NCI-H460 (cell line): Measurements from ENCODE around the gene PTX3. TPM values are rescaled to one million over a fixed set of nuclear protein-coding genes. Genes with fewer than 3 reads are reported as not detected.

Source experiments
- DNase-seq: peaks from one replicate; pipeline ENCODE4 v3.0.0-alpha.2; 2016; ENCODE audit warnings: low read depth; ENCODE audit errors: extremely low read depth
- polyA plus RNA-seq: library from polyadenylated mRNA; depleted of rRNA; stranded (reverse); fragments of >200 nt; gene quantifications from 2 replicates; pipeline ENCODE4 v1.2.3, GENCODE V29; 2014; cell fraction: nucleus; rRNA removed
- total RNA-seq: library from RNA; depleted of rRNA; stranded (reverse); fragments of >200 nt; shearing (Covaris generic); gene quantifications from 2 replicates; pipeline ENCODE4 v1.2.3, GENCODE V29; 2014; rRNA removed

The PTX3 gene
- total RNA-seq: 16.1 and 23.8 TPM in 2 replicates
- 3.8 and 10.2 TPM in 2 replicates for polyA plus RNA-seq

DNA sequence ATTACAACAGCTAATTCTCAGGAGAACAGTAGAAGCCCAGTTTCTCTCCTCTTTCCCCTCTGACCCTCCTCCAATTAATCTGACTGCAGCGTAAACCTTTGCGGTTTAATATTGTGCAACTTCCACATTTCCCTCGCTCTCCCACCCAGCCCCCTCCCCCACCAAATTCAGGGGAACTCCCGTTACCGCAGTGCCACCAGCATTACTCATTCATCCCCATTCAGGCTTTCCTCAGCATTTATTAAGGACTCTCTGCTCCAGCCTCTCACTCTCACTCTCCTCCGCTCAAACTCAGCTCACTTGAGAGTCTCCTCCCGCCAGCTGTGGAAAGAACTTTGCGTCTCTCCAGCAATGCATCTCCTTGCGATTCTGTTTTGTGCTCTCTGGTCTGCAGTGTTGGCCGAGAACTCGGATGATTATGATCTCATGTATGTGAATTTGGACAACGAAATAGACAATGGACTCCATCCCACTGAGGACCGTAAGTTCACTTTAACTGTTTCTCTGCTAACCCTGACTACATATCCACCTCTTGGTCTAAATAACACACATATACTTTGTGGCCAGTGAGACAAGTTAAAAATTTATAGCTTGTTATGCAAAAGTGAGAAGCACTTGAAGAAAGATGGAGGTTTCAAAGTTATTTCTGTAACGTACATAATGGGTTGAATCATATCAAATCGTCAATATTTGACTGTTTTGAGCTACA, at the start of gene PTX3:
Gene PTX3, plus strand, starts transcription at position 268 of the 709 bp plus-strand sequence. Its CDS starts 84 bp downstream, at position 352.
- DNase-seq: no peak

GRCh38 chr3:157387708-157388435, 48.8 kb upstream of the PTX3 start:
- no peak for DNase-seq

GRCh38 chr3:157388976-157389375, 47.7 kb upstream of the PTX3 start:
- DNase-seq: no peak

DNA sequence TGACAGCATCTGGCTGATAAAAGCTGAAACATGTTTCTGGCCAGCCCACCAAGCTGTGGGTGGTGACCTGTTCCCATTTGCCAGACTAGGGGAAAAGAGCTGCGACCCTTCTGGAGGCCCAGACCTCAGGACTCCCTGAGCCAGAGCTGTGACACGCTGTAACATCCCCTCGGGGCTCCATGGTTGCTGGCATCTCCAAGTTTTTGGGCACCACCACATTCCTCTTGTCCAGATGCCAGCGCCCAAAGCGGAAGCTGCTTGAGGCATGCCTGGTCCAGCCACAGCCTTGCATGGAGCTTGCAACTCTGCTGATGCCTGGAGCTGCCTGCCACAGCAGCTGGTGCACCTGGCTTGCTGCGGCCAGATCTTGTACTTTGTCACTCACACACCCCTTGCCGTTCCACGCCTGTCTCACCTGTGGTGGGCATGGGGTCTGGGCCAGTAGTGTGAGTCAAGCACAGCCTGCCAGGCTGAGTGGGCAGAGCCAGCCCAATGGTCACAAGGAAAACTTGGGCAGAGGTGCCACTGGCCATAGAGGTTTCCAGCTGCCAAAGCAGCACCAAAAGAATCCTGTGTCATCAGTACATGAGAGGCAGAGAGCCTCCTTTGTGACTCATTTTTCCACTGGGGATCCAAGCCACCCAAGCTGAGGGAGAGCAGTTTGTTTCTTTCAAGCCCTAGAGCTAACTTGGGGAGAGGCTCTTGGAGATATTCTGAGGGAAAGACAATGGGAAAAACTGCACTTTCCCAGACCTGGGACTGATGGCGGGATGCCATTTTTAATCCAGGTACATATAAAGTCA, 45.7 kb upstream of the PTX3 start:
- no peak for DNase-seq

DNA sequence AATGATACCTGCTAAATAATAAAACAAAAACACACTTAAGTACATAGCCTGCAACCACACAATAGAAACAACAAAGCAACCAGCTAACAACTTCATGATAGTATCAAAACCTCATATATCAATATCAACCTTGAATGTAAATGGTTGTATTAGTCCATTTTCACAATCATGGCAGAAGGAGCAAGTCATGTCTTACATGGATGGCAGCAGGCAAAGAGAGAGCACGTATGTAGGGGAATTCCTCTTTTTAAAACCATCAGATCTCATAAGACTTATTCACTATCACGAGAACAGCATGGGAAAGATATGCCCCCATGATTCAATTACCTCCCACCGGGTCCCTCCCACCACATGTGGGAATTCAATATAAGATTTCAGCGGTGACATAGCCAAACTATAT, 44.5 kb upstream of the PTX3 start:
- no peak for DNase-seq

DNA sequence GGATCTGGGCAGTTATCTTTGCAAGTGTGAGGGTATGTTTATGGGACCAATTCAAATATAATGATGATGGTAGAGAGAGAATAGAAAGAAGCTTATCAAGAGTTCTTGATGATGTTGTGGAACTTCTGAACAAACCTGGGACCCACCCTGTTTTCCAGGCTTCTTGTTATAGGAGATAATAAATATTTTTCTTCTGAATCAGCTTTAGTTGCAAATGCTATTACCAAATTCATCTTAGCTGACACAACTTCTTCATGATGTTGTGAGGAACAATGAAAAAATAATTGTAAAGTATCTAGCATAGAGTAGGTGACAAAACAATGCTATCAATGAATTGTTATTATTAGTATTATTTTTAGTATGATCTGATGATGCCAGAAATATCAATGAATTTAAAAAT, 43.5 kb upstream of the PTX3 start:
- DNase-seq: no peak

DNA sequence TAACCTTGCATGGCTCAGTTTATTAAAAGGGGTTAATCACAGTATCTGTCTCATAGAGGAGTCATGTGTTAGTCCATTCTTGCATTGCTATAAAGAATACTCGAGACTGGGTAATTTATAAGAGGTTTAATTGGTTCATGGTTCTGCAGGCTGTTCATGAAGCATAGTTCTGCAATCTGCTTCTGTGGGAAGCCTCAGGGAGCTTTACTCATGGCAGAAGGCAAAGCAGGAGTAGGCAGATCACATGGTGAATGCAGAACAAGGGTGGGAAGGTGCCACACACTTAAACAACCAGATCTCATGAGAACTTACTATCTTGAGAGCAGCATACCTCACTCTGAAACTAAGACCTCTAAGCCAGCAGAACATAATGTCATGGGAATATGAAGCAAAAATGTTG, 42.2 kb upstream of the PTX3 start:
- no peak for DNase-seq

GRCh38 chr3:157398598-157398997, 38.1 kb upstream of the PTX3 start:
- DNase-seq: no peak

GRCh38 chr3:157404381-157404780, 32.3 kb upstream of the PTX3 start:
- no peak for DNase-seq

DNA sequence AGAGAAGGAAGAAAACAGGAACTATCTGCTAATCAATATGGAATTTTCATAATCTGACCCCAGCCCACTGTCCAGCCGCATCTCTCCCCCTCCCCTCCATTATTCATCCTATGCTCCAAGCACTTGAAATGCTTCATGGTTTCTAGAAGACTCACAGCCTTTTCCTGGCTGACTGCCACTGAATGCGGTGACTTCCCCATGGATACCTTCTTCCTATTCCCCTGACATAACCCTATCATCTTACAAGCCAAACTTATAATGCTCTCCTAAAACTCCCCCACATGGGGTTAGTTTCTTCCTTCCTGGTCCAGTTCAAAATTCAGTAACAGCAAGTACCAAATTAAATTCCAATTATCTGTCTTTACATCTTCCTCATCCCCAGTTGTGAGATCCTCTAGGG, 31.2 kb upstream of the PTX3 start:
- DNase-seq: no peak

- no peak for DNase-seq
Observed at GRCh38 chr3:157406394-157406793, 30.3 kb upstream of the PTX3 start.

- DNase-seq: no peak
Observed at GRCh38 chr3:157407769-157408168, 28.9 kb upstream of the PTX3 start.

DNA sequence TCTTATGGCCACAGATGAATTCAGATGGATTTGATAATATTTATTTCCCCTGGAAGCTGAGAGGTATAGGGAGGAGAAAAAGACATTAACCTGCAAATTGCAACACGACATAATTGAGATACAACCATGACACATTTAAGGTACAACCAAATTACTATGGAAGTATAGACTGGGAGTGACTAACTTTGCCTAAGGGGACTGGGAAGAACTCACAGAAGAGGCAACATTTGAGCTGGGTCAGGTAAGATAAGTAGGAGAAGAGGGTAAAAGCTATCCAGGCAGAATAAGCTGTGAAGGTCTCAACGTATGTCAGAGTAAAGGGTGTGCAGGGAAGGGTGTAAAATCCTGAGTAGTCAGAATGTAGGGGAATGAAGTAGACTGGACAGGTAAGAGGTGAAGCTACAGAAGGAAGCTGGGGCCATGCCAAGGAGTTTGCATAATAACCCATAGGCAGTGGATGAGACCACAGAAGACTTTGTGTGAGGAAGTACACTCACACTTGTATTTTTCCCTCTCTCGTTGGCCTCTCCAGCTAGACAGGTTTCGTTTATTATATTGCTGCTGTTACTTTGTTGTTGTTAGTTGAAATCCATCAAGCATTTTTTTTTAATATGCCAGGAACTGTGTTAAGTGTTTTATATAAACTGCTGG, 28.0 kb upstream of the PTX3 start:
- DNase-seq: no peak

GRCh38 chr3:157409516-157409915, 27.1 kb upstream of the PTX3 start:
- no peak for DNase-seq

DNA sequence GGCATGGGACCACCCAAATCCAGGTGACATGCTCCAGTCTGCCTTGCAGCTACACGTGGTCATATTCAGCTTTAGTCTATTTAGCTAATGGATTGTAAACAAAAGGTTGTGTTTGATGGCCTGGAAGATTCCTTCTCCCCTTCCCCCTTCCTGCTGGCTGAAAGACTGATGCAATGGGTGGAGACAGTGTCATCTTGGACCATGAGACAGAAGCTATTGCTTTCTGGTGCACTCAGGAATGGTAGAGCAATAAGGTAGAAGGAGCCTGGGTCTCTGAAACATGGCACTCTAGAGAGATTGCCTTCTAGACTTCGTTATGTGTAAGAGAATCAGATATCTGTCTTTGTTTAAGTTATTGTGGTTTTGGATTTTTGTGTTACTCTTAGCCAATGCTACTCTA, 25.7 kb upstream of the PTX3 start:
- DNase-seq: no peak

- no peak for DNase-seq
Observed at GRCh38 chr3:157412323-157412855, 24.3 kb upstream of the PTX3 start.

DNA sequence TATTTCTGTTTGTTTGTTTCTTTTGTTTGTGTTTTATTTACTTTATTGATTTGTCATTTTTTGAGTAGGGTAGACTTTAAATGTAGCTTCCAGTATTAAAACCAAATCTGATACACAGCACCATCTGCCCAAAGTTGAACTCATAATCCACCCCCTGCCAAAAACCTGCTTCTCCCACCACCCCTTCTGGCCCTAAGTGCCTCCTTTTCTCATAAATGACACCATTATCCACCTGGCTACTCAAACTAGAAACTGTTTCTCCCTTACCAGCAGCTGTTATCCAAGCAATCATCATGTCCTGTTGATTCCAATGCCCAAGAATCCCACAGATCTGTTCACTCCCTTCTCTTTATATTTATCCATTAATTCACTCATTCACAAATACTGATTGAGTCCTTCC, 21.8 kb upstream of the PTX3 start:
- DNase-seq: no peak

DNA sequence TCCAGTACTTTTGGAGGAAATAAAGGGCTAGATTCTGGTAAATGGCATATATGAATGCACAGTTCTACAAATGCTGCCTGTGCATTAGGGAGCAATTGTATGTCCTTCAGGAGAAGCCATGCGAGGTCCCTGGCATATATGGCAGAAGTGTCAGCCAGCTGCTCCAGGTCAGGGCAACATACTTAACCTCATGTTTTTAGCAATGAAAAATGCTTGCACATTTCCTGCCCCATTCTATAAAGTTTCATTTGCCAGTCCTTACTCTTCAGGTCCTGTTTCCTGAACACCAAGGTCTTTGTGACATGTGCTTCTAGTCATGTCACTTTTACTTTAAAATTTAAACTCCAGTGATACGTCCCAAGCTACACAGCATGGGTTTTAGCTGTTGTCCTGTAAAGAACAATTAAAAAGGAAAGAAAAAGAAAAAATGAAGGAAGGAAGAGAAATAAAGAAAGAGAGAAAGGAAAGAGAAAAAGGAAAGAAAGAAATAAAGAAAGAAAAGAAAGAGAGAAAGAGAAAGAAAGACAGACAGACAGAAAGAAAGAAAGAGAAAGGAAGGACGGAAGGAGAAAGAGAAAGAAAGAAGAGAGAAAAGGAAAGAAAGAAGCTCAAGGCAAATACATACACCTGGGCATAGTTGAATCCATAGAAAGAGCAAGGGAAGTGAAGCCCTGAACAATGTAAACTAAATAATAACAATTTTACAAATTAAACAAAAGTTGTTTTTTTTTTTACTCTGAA, 20.1 kb upstream of the PTX3 start:
- no peak for DNase-seq

DNA sequence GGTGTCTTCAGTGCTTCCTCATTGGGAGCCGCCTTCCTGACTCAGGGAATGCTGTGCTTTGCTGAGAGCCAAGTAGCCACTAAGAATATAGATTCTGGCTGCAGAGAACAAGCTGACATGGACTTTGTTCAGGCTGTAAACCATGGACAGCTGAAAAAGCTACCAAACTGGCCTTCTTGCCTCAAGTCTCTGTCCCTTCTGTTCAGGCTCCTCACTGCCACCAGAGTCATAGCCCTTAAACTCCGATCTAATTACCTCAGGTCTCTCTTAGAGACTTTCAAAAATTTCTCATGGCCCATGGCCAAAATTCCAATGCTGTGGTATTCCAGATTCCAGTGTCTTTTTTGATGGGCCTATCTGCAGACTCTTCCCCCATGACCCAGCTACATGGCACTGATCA, 19.4 kb upstream of the PTX3 start:
- DNase-seq: no peak

- no peak for DNase-seq
Observed at GRCh38 chr3:157418104-157418503, 18.5 kb upstream of the PTX3 start.
